Natural killer cell (primary cell): ENCODE measurements around the gene ANKRD12. TPM values are rescaled to one million over a fixed set of nuclear protein-coding genes. Genes with fewer than 3 reads are reported as not detected.
A peak's percentile ranks its signal among the peaks of the same experiment; 100 is the strongest.

Experiments
- ATAC-seq, 3 donors: fragments of 150-1000 bp in 2 of 3; fragments of 200-7000 bp in 1 of 3; cut with Tn5 transposase; 1 replicate in 1 of 3; 2 replicates in 2 of 3; pipeline ENCODE4 v1.10.0; 2021; ENCODE audit warnings: mild to moderate bottlenecking in 2 of 3, moderate library complexity in 2 of 3
- DNase-seq, 2 donors: peaks; one replicate each; pipeline versions ENCODE4 v3.0.0 to v3.0.0-alpha.2; 2013 to 2021; ENCODE audit warnings: mixed read lengths in 1 of 2
- H3K27ac ChIP-seq: one replicate; pipeline ENCODE4 v1.5.1; 2013; ENCODE audit warnings: mild to moderate bottlenecking, low read length
- H3K27me3 ChIP-seq: one replicate; pipeline ENCODE4 v1.6.1; 2013; ENCODE audit warnings: low read length; ENCODE audit not compliant: control insufficient read depth, insufficient read depth
- H3K36me3 ChIP-seq: one replicate; pipeline ENCODE4 v1.6.1; 2013; ENCODE audit warnings: low read length; ENCODE audit not compliant: control insufficient read depth, insufficient read depth
- H3K4me1 ChIP-seq: one replicate; pipeline ENCODE4 v1.6.1; 2013; ENCODE audit warnings: low read length; ENCODE audit not compliant: control insufficient read depth, insufficient read depth
- H3K4me3 ChIP-seq: one replicate; pipeline ENCODE4 v1.5.1; 2013; ENCODE audit warnings: low read length
- H3K9me3 ChIP-seq: one replicate; pipeline ENCODE4 v1.6.1; 2013; ENCODE audit warnings: low read length; ENCODE audit not compliant: control insufficient read depth, insufficient read depth
- H3K27ac Mint-ChIP-seq, 2 donors: one replicate each; pipeline ENCODE4 v1.8.0; 2022; ENCODE audit warnings: mild to moderate bottlenecking in 2 of 2, mixed read lengths in 2 of 2, moderate library complexity in 1 of 2
- H3K27me3 Mint-ChIP-seq, 2 donors: one replicate each; pipeline ENCODE4 v1.8.0; 2022; ENCODE audit warnings: low read depth in 2 of 2, mixed read lengths in 2 of 2
- H3K36me3 Mint-ChIP-seq: one replicate; pipeline ENCODE4 v1.8.0; 2022; ENCODE audit warnings: mixed read lengths
- H3K4me1 Mint-ChIP-seq, 2 donors: one replicate each; pipeline ENCODE4 v1.8.0; 2022; ENCODE audit warnings: mixed read lengths in 2 of 2
- H3K4me3 Mint-ChIP-seq: one replicate; pipeline ENCODE4 v1.8.0; 2022; ENCODE audit warnings: mild to moderate bottlenecking, moderate library complexity, mixed read lengths
- H3K9me3 Mint-ChIP-seq, 2 donors: one replicate each; pipeline ENCODE4 v1.8.0; 2022; ENCODE audit warnings: mixed read lengths in 2 of 2
- CTCF ChIP-seq: fragments of 200-600 bp; IDR thresholded peaks from one replicate; pipeline ENCODE4 v1.8.0; 2022; ENCODE audit warnings: antibody characterized with exemption
- WGBS: methylation state at CpG from one replicate; pipeline ENCODE4 v1.1.7; 2013; ENCODE audit warnings: missing lambda C conversion rate; ENCODE audit not compliant: insufficient coverage; 5-methylcytosine and 5-hydroxymethylcytosine counted together
- intact Hi-C: fragments of 100-400 bp; cut with micrococcal nuclease; formaldehyde crosslinking; loops from one replicate; pipeline ENCODE4 v1.14.2; 2022
- total RNA-seq, 4 donors: library from RNA; stranded (reverse); fragments of 120-200 nt in 1 of 4; gene quantifications; one replicate each; pipeline versions ENCODE4 v1.2.3 to v1.2.4, GENCODE V29; 2013 to 2022

ANKRD12 gene
- total RNA-seq, 3 donors from 2014 or later (not counting 1 experiment from before 2014, with no cell fraction given): 136 to 148 (median 141) TPM

- H3K4me3 Mint-ChIP-seq: no peak overlapping the region
- peaks cover 4% of the 10 kb centered on the region for H3K36me3 Mint-ChIP-seq
- H3K36me3 ChIP-seq: peaks cover 12% of the 10 kb centered on the region
- H3K4me1 Mint-ChIP-seq: peaks cover 30 to 57% of the 10 kb centered on the region in 2 donors
- H3K27me3 ChIP-seq: no peaks in the 10 kb centered on the region
- intact Hi-C loops: no loop called here
- H3K4me1 ChIP-seq: no peaks in the 10 kb centered on the region
- H3K4me3 ChIP-seq: no peak overlapping the region
- peak overlapping the region in 1 of 2 donors; percentile 32 for H3K27ac Mint-ChIP-seq
- H3K9me3 ChIP-seq: no peaks in the 10 kb centered on the region
- no peaks in the 10 kb centered on the region for H3K27me3 Mint-ChIP-seq
- no peaks in the 10 kb centered on the region for H3K9me3 Mint-ChIP-seq
- no peak for ATAC-seq
- 100% methylated on average over 2 of the region's 3 CpGs for WGBS
- no peak for DNase-seq
- no peak for TF ChIP-seq CTCF
- no peak overlapping the region for H3K27ac ChIP-seq
Observed at GRCh38 chr18:9188359-9189231, 52.0 kb downstream of the ANKRD12 start.

GRCh38 chr18:9189491-9189890, 52.9 kb downstream of the ANKRD12 start:
- Mint-ChIP-seq H3K4me3 (no peak overlapping the region), H3K9me3 (no peaks in the 10 kb centered on the region), H3K27ac (peak overlapping the region in 1 of 2 donors; percentile 41), H3K36me3 (peaks cover 8% of the 10 kb centered on the region), H3K4me1 (peaks cover 32 to 55% of the 10 kb centered on the region in 2 donors), H3K27me3 (no peaks in the 10 kb centered on the region)
- no peak for TF ChIP-seq CTCF
- H3K4me1 ChIP-seq: no peaks in the 10 kb centered on the region
- H3K9me3 ChIP-seq: no peaks in the 10 kb centered on the region
- H3K27me3 ChIP-seq: no peaks in the 10 kb centered on the region
- 95% methylated on average over 2 of the region's 2 CpGs for WGBS
- no peak overlapping the region for H3K27ac ChIP-seq
- no peak for ATAC-seq
- H3K4me3 ChIP-seq: no peak overlapping the region
- DNase-seq: no peak
- intact Hi-C loops: no loop called here
- H3K36me3 ChIP-seq: peaks cover 11% of the 10 kb centered on the region

GRCh38 chr18:9191658-9192256, 55.2 kb downstream of the ANKRD12 start:
- TF ChIP-seq CTCF: no peak
- H3K36me3 Mint-ChIP-seq: peaks cover 8% of the 10 kb centered on the region
- H3K27me3 Mint-ChIP-seq: no peaks in the 10 kb centered on the region
- no peak for DNase-seq
- peak overlapping the region; percentile 66 to 75 for H3K27ac Mint-ChIP-seq
- 98% methylated on average over 2 of the region's 2 CpGs for WGBS
- peaks cover 24 to 37% of the 10 kb centered on the region in 2 donors for H3K4me1 Mint-ChIP-seq
- no peaks in the 10 kb centered on the region for H3K9me3 ChIP-seq
- intact Hi-C loops: no loop called here
- no peak overlapping the region for H3K4me3 ChIP-seq
- no peaks in the 10 kb centered on the region for H3K4me1 ChIP-seq
- H3K4me3 Mint-ChIP-seq: no peak overlapping the region
- peaks cover 28% of the 10 kb centered on the region for H3K36me3 ChIP-seq
- peak in 1 of 3 donors; percentile 8 for ATAC-seq
- H3K27me3 ChIP-seq: no peaks in the 10 kb centered on the region
- H3K27ac ChIP-seq: no peak overlapping the region
- H3K9me3 Mint-ChIP-seq: no peaks in the 10 kb centered on the region
